ENCODE measurements around the gene LRIT1. TPM values are rescaled to one million over a fixed set of nuclear protein-coding genes. Genes with fewer than 3 reads are reported as not detected.

The LRIT1 gene
- total RNA-seq, 1 donor from 2014 or later: not detected

DNA sequence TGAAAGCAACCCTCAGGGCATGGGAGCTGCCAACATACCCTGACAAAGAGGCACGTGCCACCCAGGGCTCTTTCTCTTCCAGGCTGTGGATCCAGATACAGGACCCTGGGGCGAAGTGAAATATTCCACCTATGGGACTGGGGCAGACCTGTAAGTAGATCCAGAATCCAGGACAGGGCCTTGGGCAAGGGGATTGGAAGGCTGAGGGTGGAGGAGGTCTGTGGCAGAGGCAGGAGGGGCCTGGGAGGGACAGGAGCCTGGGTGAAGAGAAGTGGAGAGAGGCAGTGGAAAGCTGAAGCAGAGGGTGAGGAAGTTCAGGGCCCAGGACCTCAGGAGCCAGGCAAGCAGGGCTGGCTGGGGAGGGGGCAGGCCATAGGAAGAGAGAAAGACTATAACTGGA is 29.8 kb downstream of the LRIT1 start:
- Histone ChIP-seq H3K4me1 (no peaks in the 10 kb centered on the region), H3K36me3 (no peaks in the 10 kb centered on the region), H3K27ac (no peak overlapping the region), H3K4me3 (no peak overlapping the region), H3K9me3 (no peaks in the 10 kb centered on the region), H3K27me3 (no peaks in the 10 kb centered on the region)
- intact Hi-C loops (cut with DNase I): no loop called here
- DNase-seq (ENCODE audit: low spot score in 2 of 2): peak in 1 of 2 donors; percentile 25
- TF ChIP-seq CTCF (IDR thresholded peaks at IDR 0.05): no peak

DNA sequence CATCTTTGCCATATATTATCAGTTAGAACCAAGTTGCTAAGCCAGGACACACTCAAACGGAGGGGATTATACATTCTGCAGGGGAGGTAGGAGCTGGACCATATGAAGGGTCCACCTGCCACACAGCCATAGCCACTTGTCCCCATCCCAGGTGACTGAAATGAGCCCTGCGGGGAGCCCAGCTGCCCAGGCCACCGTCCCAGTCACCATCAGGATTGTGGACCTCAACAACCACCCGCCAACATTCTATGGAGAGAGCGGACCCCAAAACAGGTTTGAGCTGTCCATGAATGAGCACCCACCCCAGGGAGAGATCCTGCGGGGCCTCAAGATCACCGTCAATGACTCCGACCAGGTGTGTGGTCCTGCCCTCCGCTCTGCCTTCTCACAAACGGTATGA is 33.3 kb downstream of the LRIT1 start:
- Histone ChIP-seq H3K4me3 (no peak overlapping the region), H3K9me3 (no peaks in the 10 kb centered on the region), H3K27me3 (no peaks in the 10 kb centered on the region), H3K4me1 (no peaks in the 10 kb centered on the region), H3K27ac (no peak overlapping the region), H3K36me3 (no peaks in the 10 kb centered on the region)
- no peak for TF ChIP-seq CTCF (IDR thresholded peaks at IDR 0.05)
- DNase-seq (ENCODE audit: low spot score in 2 of 2): peak in 1 of 2 donors; percentile 11
- intact Hi-C loops (cut with DNase I): no loop called here

GRCh38 chr10:84205853-84206525 is 35.4 kb downstream of the LRIT1 start:
- Histone ChIP-seq H3K27me3 (no peaks in the 10 kb centered on the region), H3K27ac (no peak overlapping the region), H3K4me1 (no peaks in the 10 kb centered on the region), H3K4me3 (no peak overlapping the region), H3K36me3 (no peaks in the 10 kb centered on the region), H3K9me3 (no peaks in the 10 kb centered on the region)
- intact Hi-C loops (cut with DNase I): no loop called here
- no peak for TF ChIP-seq CTCF (IDR thresholded peaks at IDR 0.05)
- peak in 1 of 2 donors; percentile 7 for DNase-seq (ENCODE audit: low spot score in 2 of 2)

- Histone ChIP-seq H3K27me3 (no peaks in the 10 kb centered on the region), H3K4me1 (no peaks in the 10 kb centered on the region), H3K9me3 (no peaks in the 10 kb centered on the region), H3K36me3 (no peaks in the 10 kb centered on the region), H3K4me3 (no peak overlapping the region), H3K27ac (no peak overlapping the region)
- intact Hi-C loops (cut with DNase I): no loop called here
- peak in 2 of 3 experiments; percentile 13 to 23 for TF ChIP-seq CTCF (IDR thresholded peaks at IDR 0.05)
- DNase-seq (ENCODE audit: low spot score in 2 of 2): no peak
Observed at GRCh38 chr10:84205049-84205852, 36.1 kb downstream of the LRIT1 start.

DNA sequence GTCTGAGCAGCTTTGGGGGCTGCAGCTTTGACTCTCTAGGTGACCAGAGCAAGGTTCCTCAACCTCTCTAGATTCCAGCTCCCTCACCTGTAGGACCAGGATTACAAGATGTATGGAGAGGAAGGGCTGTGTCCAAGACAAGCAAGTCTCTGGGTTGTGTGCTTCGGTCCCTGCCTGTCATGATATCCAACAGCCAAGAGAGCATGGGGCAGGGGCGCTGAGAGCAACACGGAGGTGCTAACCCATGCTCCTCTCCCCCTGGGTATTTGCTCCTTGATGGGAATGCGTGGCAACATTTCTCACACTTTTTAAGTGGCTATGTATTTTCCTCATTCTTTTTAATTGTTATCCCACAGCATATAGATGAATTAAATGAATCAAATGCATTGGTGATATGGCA is 36.7 kb downstream of the LRIT1 start:
- H3K27me3 ChIP-seq: no peaks in the 10 kb centered on the region
- no peaks in the 10 kb centered on the region for H3K9me3 ChIP-seq
- DNase-seq (ENCODE audit: low spot score in 2 of 2): no peak
- TF ChIP-seq CTCF (IDR thresholded peaks at IDR 0.05): no peak
- no peaks in the 10 kb centered on the region for H3K4me1 ChIP-seq
- no peaks in the 10 kb centered on the region for H3K36me3 ChIP-seq
- intact Hi-C loops (cut with DNase I): no loop called here
- no peak overlapping the region for H3K27ac ChIP-seq
- H3K4me3 ChIP-seq: no peak overlapping the region

Data from ascending aorta (tissue), 2 donors.